H9 (cell line): Measurements from ENCODE around the gene TNRC6A. TPM values are rescaled to one million over a fixed set of nuclear protein-coding genes. Genes with fewer than 3 reads are reported as not detected.

Source experiments
- DNase-seq: peaks from one replicate; pipeline ENCODE4 v3.0.0-alpha.2; 2017
- H2AFZ ChIP-seq: one replicate; pipeline ENCODE4 v1.6.1; 2013; ENCODE audit warnings: mild to moderate bottlenecking, low read length, control low read depth, moderate library complexity
- H2AK5ac ChIP-seq: 2 replicates; pipeline ENCODE4 v1.6.1; 2013; ENCODE audit warnings: low read length, control low read depth, mixed read lengths; ENCODE audit not compliant: insufficient read length
- H2BK120ac ChIP-seq: one replicate; pipeline ENCODE4 v1.6.1; 2013; ENCODE audit warnings: low read depth, mild to moderate bottlenecking, low read length, control low read depth, inconsistent platforms; ENCODE audit not compliant: poor library complexity, severe bottlenecking
- H2BK12ac ChIP-seq: 2 replicates; pipeline ENCODE4 v1.6.1; 2013; ENCODE audit warnings: low read length, control low read depth, mixed read lengths, low read depth; ENCODE audit not compliant: insufficient read length
- H2BK15ac ChIP-seq: 2 replicates; pipeline ENCODE4 v1.6.1; 2013; ENCODE audit warnings: low read depth, low read length, control low read depth
- H2BK20ac ChIP-seq: one replicate; pipeline ENCODE4 v1.6.1; 2013; ENCODE audit warnings: low read depth, mild to moderate bottlenecking, low read length, control low read depth, inconsistent platforms; ENCODE audit not compliant: poor library complexity, severe bottlenecking
- H2BK5ac ChIP-seq: 2 replicates; pipeline ENCODE4 v1.6.1; 2013; ENCODE audit warnings: low read length, control low read depth, mixed read lengths; ENCODE audit not compliant: insufficient read length
- H3K14ac ChIP-seq: 2 replicates; pipeline ENCODE4 v1.6.1; 2013; ENCODE audit warnings: low read length, control low read depth; ENCODE audit not compliant: insufficient read depth
- H3K18ac ChIP-seq: 2 replicates; pipeline ENCODE4 v1.6.1; 2013; ENCODE audit warnings: low read depth, mild to moderate bottlenecking, mixed read lengths, low read length, control low read depth; ENCODE audit not compliant: insufficient read length
- H3K23ac ChIP-seq: 2 replicates; pipeline ENCODE4 v1.6.1; 2013; ENCODE audit warnings: low read length, control low read depth, mixed read lengths, low read depth; ENCODE audit not compliant: insufficient read length
- H3K23me2 ChIP-seq: 2 replicates; pipeline ENCODE4 v1.6.1; 2013; ENCODE audit warnings: low read depth, mild to moderate bottlenecking, mixed read lengths, low read length, control low read depth; ENCODE audit not compliant: insufficient read length, poor library complexity, severe bottlenecking
- H3K27ac ChIP-seq: 2 replicates; pipeline ENCODE4 v1.5.1; 2013; ENCODE audit warnings: low read length, control low read depth, mixed read lengths, low read depth; ENCODE audit not compliant: insufficient read length
- H3K27me3 ChIP-seq: 2 replicates; pipeline ENCODE4 v1.6.1; 2013; ENCODE audit warnings: low read length, control low read depth, inconsistent platforms; ENCODE audit not compliant: insufficient read depth
- H3K4ac ChIP-seq: 2 replicates; pipeline ENCODE4 v1.6.1; 2013; ENCODE audit warnings: low read depth, mild to moderate bottlenecking, control low read depth, inconsistent platforms, low read length, moderate library complexity
- H3K4me1 ChIP-seq: 2 replicates; pipeline ENCODE4 v1.6.1; 2013; ENCODE audit warnings: low read length, control low read depth, inconsistent platforms; ENCODE audit not compliant: insufficient read depth
- H3K4me2 ChIP-seq: 2 replicates; pipeline ENCODE4 v1.6.1; 2013; ENCODE audit warnings: low read length, control low read depth, mixed read lengths; ENCODE audit not compliant: insufficient read length, insufficient read depth
- H3K56ac ChIP-seq: 2 replicates; pipeline ENCODE4 v1.6.1; 2013; ENCODE audit warnings: low read depth, mild to moderate bottlenecking, mixed read lengths, low read length, control low read depth; ENCODE audit not compliant: insufficient read length
- H3K79me1 ChIP-seq: 2 replicates; pipeline ENCODE4 v1.6.1; 2013; ENCODE audit warnings: low read depth, mild to moderate bottlenecking, moderate library complexity, low read length, control low read depth, inconsistent platforms; ENCODE audit not compliant: insufficient read depth, poor library complexity, severe bottlenecking
- H3K79me2 ChIP-seq: 2 replicates; pipeline ENCODE4 v1.6.1; 2013; ENCODE audit warnings: low read length, control low read depth, inconsistent platforms; ENCODE audit not compliant: insufficient read depth
- H3K9ac ChIP-seq: 2 replicates; pipeline ENCODE4 v1.6.1; 2013; ENCODE audit warnings: low read length, control low read depth, mixed read lengths; ENCODE audit not compliant: insufficient read length; ENCODE audit errors: extremely low read depth
- H3K9me3 ChIP-seq: one replicate; pipeline ENCODE4 v1.6.1; 2013; ENCODE audit warnings: low read depth, low read length, inconsistent platforms; ENCODE audit not compliant: control insufficient read depth
- H3T11ph ChIP-seq: one replicate; pipeline ENCODE4 v1.6.1; 2013; ENCODE audit warnings: mild to moderate bottlenecking, low read length, control low read depth, inconsistent platforms
- H4K20me1 ChIP-seq: one replicate; pipeline ENCODE4 v1.6.1; 2013; ENCODE audit not compliant: control insufficient read depth, insufficient read length, insufficient read depth
- H4K5ac ChIP-seq: 2 replicates; pipeline ENCODE4 v1.6.1; 2013; ENCODE audit warnings: low read depth, mild to moderate bottlenecking, mixed read lengths, low read length, control low read depth; ENCODE audit not compliant: insufficient read length
- H4K8ac ChIP-seq: replicated peaks from 2 replicates; pipeline ENCODE4 v1.6.1; 2013; ENCODE audit warnings: low read length, control low read depth, mixed read lengths, low read depth; ENCODE audit not compliant: insufficient read length
- H4K91ac ChIP-seq: 2 replicates; pipeline ENCODE4 v1.6.1; 2013; ENCODE audit warnings: low read depth, mild to moderate bottlenecking, moderate library complexity, mixed read lengths, low read length, control low read depth; ENCODE audit not compliant: insufficient read length
- H3K27ac Mint-ChIP-seq, 3 experiments: 2 replicates in 2 of 3; 3 replicates in 1 of 3; pipeline ENCODE4 v1.8.0; 2020 to 2021; ENCODE audit warnings: mixed read lengths in 3 of 3, mild to moderate bottlenecking in 1 of 3, moderate library complexity in 1 of 3
- H3K27me3 Mint-ChIP-seq: 2 replicates; pipeline ENCODE4 v1.8.0; 2021; ENCODE audit warnings: low read depth, mild to moderate bottlenecking, moderate library complexity, mixed read lengths
- H3K36me3 Mint-ChIP-seq, 3 experiments: 2 replicates in 2 of 3; 3 replicates in 1 of 3; pipeline ENCODE4 v1.8.0; 2020 to 2021; ENCODE audit warnings: low read depth in 3 of 3, mixed read lengths in 3 of 3; ENCODE audit not compliant: insufficient read depth in 1 of 3
- H3K4me1 Mint-ChIP-seq, 2 experiments: 2 replicates each; pipeline ENCODE4 v1.8.0; 2020; ENCODE audit warnings: mixed read lengths in 2 of 2
- H3K4me3 Mint-ChIP-seq, 2 experiments: 2 replicates in 1 of 2; 3 replicates in 1 of 2; pipeline ENCODE4 v1.8.0; 2020 to 2021; ENCODE audit warnings: mild to moderate bottlenecking in 2 of 2, mixed read lengths in 2 of 2, moderate library complexity in 1 of 2
- H3K9me3 Mint-ChIP-seq, 2 experiments: 2 replicates in 1 of 2; 3 replicates in 1 of 2; pipeline ENCODE4 v1.8.0; 2020; ENCODE audit warnings: mild to moderate bottlenecking in 2 of 2, mixed read lengths in 2 of 2, moderate library complexity in 1 of 2
- CTCF ChIP-seq: fragments of 200-600 bp; sonication (generic); conservative IDR thresholded peaks from 3 replicates; pipeline ENCODE4 v1.8.0; 2021; ENCODE audit warnings: antibody characterized with exemption, mild to moderate bottlenecking
- WGBS: extraction: QIAGEN DNeasy Blood & Tissue Kit; methylation state at CpG from one replicate; pipeline ENCODE4 v1.1.7; 2013; ENCODE audit warnings: missing lambda C conversion rate, low lambda C conversion rate, mixed read lengths; ENCODE audit not compliant: insufficient read length; ENCODE audit errors: extremely low coverage; 5-methylcytosine and 5-hydroxymethylcytosine counted together
- total RNA-seq: library from RNA; stranded (reverse); gene quantifications from 2 replicates; pipeline ENCODE4 v1.2.1, GENCODE V29; 2021

Gene TNRC6A
- total RNA-seq, 1 experiment from 2014 or later, result 114 TPM

- no peak overlapping the region for H2AK5ac ChIP-seq
- H3K27ac ChIP-seq, result no peak overlapping the region
- H3K27me3 ChIP-seq, result no peaks in the 10 kb centered on the region
- no peak overlapping the region for H2BK15ac ChIP-seq
- no peak overlapping the region for H4K5ac ChIP-seq
- Mint-ChIP-seq H3K27ac (no peak overlapping the region), H3K4me3 (no peak overlapping the region), H3K4me1 (peaks cover 0 to 3% of the 10 kb centered on the region in 2 experiments; a peak in 1 of 4 replicates), H3K36me3 (no peaks in the 10 kb centered on the region), H3K27me3 (no peaks in the 10 kb centered on the region), H3K9me3 (no peaks in the 10 kb centered on the region)
- no peak for DNase-seq
- H4K91ac ChIP-seq, result no peak overlapping the region
- H3K79me2 ChIP-seq, result no peaks in the 10 kb centered on the region
- H3K9me3 ChIP-seq, result no peaks in the 10 kb centered on the region
- no peak overlapping the region for H3K9ac ChIP-seq
- H4K20me1 ChIP-seq, result no peaks in the 10 kb centered on the region
- H3K4ac ChIP-seq, result no peak overlapping the region
- no peak for TF ChIP-seq CTCF
- H3K18ac ChIP-seq, result no peak overlapping the region
- no peak overlapping the region for H3T11ph ChIP-seq
- WGBS, result no CpG with 5 or more reads among the region's 6 CpGs
- H3K56ac ChIP-seq, result no peak overlapping the region
- H3K14ac ChIP-seq, result no peak overlapping the region
- no peak overlapping the region for H2BK20ac ChIP-seq
- no peaks in the 10 kb centered on the region for H3K79me1 ChIP-seq
- H3K4me2 ChIP-seq, result no peak overlapping the region
- H2BK120ac ChIP-seq, result no peak overlapping the region
- no peak overlapping the region for H3K23ac ChIP-seq
- no peaks in the 10 kb centered on the region for H3K23me2 ChIP-seq
- no peak overlapping the region for H2BK5ac ChIP-seq
- H4K8ac ChIP-seq, result no peak overlapping the region
- no peak overlapping the region for H2AFZ ChIP-seq
- no peaks in the 10 kb centered on the region for H3K4me1 ChIP-seq
- H2BK12ac ChIP-seq, result no peak overlapping the region
Observed at GRCh38 chr16:24833352-24833751, 103.9 kb downstream of the TNRC6A start.
